Spinal cord (tissue), 10 donors: ENCODE measurements around the gene SLC6A12. TPM values are rescaled to one million over a fixed set of nuclear protein-coding genes. Genes with fewer than 3 reads are reported as not detected.

ENCODE experiments used
- DNase-seq, 6 donors: peaks; one replicate each; pipeline versions ENCODE4 v3.0.0 to v3.0.0-alpha.2; 2013 to 2015; ENCODE audit warnings: low spot score in 6 of 6, low read depth in 4 of 6
- H3K27ac ChIP-seq: one replicate; pipeline ENCODE4 v1.5.1; 2013; ENCODE audit warnings: low read depth, low read length, control low read depth
- H3K27me3 ChIP-seq: one replicate; pipeline ENCODE4 v1.6.1; 2013; ENCODE audit warnings: low read length; ENCODE audit not compliant: control insufficient read depth, insufficient read depth
- H3K36me3 ChIP-seq: one replicate; pipeline ENCODE4 v1.6.1; 2013; ENCODE audit warnings: low read length; ENCODE audit not compliant: control insufficient read depth, insufficient read depth
- H3K4me1 ChIP-seq: one replicate; pipeline ENCODE4 v1.6.1; 2013; ENCODE audit warnings: low read length; ENCODE audit not compliant: control insufficient read depth, insufficient read depth
- H3K4me3 ChIP-seq: one replicate; pipeline ENCODE4 v1.5.1; 2013; ENCODE audit warnings: low read depth, low read length, control low read depth
- H3K9me3 ChIP-seq: one replicate; pipeline ENCODE4 v1.6.1; 2013; ENCODE audit warnings: low read length; ENCODE audit not compliant: control insufficient read depth, insufficient read depth
- WGBS: methylation state at CpG from one replicate; pipeline ENCODE4 v1.1.5; 2013; ENCODE audit warnings: missing lambda C conversion rate; ENCODE audit not compliant: insufficient coverage; 5-methylcytosine and 5-hydroxymethylcytosine counted together
- long read RNA-seq, 4 donors: transcript quantifications; one replicate each; lab custom pipeline, GENCODE V29; 2026
- polyA plus RNA-seq, 2 donors: library from polyadenylated mRNA; unstranded; fragments of 120-200 nt; gene quantifications; one replicate each; pipeline ENCODE4 v1.2.1, GENCODE V29; 2013; ENCODE audit not compliant: insufficient read length in 2 of 2
- total RNA-seq, 2 donors: library from RNA; depleted of rRNA in 1 of 2; stranded (reverse); fragments of 120-200 nt in 1 of 2; fragments of >200 nt in 1 of 2; gene quantifications; one replicate each; pipeline versions ENCODE4 v1.2.3 to v1.2.4, GENCODE V29; 2013 to 2014
- donor health status: healthy.

The SLC6A12 gene
- total RNA-seq: 10 to 100 TPM; 21.9 to 91.0 TPM
- 10 to 100 TPM; 17.6 to 68.7 TPM for polyA plus RNA-seq
- long read RNA-seq, donor 1, partial matches to known transcripts: 0 of 1 reads
- long read RNA-seq, donor 1, other reads (novel, unspliced or antisense): 0 of 1 reads
- long read RNA-seq, donor 2: 0 reads
- long read RNA-seq, donor 3: 0 reads
- long read RNA-seq, donor 4: 0 reads

DNA sequence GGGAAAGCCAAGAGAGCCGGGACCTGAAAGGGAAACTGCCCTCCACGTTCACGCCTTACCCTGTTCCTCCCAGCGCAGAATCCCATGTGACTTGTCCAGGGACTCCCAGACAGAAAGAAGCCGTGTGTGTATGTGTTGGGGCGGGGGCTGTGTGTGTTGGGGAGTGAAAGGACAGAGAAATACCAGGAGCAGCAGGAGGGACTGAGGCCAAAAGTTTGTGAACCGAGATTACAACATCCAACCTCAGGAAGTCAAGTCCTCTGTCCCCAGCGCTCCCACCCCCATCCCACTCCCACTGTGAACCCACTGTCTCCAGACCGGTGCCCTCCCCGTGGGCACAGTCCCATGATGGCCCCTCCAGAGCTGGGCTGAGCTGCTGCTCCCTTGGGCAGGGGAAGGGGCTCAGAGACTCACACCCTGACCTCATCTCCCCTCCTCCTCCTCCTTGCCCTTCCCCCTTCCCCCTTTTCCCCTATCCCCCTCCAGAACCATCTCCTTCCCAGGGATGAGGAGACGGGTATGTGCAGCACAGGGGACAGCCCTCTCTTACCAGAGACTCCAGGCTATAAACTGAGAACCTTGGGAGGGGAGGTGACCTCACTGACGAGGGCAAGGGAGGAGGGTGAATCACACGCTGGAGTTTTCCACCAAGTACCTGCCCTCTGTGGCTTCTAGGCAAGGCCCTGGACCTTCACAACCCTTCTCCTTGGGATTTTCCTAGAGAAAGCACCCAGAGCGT, at the start of gene SLC6A12:
SLC6A12 (minus strand) TSS at position 155 of the 739 bp plus-strand sequence. CDS start 4,171 bp downstream, outside the sequence.
- H3K36me3 ChIP-seq: no peaks in the 10 kb centered on the region
- no peak within 1 kb of the TSS for H3K27ac ChIP-seq
- peaks cover 16% of the 10 kb centered on the region for H3K4me1 ChIP-seq
- H3K4me3 ChIP-seq: no peak within 1 kb of the TSS
- DNase-seq: no peak
- 45% methylated on average over 7 of the region's 14 CpGs for WGBS
- no peaks in the 10 kb centered on the region for H3K9me3 ChIP-seq
- H3K27me3 ChIP-seq: peaks cover 7% of the 10 kb centered on the region

- no peak for DNase-seq
- Histone ChIP-seq H3K4me1 (peaks cover 9% of the 10 kb centered on the region), H3K27me3 (peaks cover 2% of the 10 kb centered on the region), H3K36me3 (no peaks in the 10 kb centered on the region), H3K4me3 (no peak overlapping the region), H3K9me3 (no peaks in the 10 kb centered on the region), H3K27ac (no peak overlapping the region)
- 84% methylated on average over 9 of the region's 9 CpGs for WGBS
These were observed 49.6 kb upstream of the SLC6A12 start for GRCh38 chr12:263574-263973.

DNA sequence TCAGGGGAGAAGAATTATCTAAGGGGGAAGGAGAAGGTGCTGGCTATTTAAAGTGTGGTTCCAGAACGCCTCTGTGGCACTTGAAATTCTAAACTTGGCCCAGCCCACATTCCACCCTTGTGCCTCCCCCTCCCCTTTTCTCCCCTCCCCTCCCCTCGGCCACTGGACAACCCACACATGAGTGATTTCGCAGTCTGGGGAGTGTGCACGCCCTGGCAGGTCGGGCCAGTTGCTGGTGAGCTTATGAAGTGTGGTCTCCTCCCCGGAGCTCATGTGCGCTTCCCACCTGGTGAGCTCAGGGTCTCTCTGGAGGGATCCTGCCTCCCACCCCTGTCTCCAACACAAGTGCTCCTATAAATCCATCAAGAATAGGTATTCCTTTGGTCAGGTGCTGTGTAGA, 48.9 kb upstream of the SLC6A12 start, which contains the start of gene SLC6A13:
SLC6A13 (minus strand) TSS at position 20 of the 400 bp plus-strand sequence. CDS start 2,784 bp downstream, outside the sequence.
- H3K36me3 ChIP-seq: no peaks in the 10 kb centered on the region
- H3K27me3 ChIP-seq: peaks cover 5% of the 10 kb centered on the region
- H3K9me3 ChIP-seq: no peaks in the 10 kb centered on the region
- H3K4me1 ChIP-seq: peaks cover 4% of the 10 kb centered on the region
- no peak within 1 kb of the TSS for H3K27ac ChIP-seq
- peak in 1 of 6 donors; percentile 67 for DNase-seq
- WGBS: 60% methylated on average over 2 of the region's 7 CpGs
- H3K4me3 ChIP-seq: peak within 1 kb of the TSS; percentile 49

DNA sequence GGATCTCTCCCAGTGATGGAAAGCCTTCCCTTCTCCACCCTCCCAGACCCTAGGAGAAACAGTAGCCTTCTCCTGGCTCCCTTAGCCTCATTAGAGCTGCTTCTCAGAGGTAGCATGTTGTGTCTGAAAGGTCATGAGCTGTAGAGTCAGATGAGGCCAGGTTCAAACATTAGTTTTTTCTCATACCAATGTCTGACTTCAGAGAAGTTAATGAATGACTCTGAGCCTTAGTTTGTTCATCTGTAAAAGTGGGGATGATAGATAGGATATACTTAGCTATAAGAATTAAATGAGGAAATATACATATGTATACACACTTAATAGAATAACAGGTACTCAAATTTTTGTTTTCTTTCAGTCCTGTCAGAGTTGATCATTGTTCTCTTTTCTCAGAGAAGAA, 48.2 kb upstream of the SLC6A12 start:
- Histone ChIP-seq H3K27ac (no peak overlapping the region), H3K9me3 (no peaks in the 10 kb centered on the region), H3K4me1 (peaks cover 4% of the 10 kb centered on the region), H3K4me3 (peak overlapping the region; percentile 49), H3K36me3 (no peaks in the 10 kb centered on the region), H3K27me3 (peaks cover 5% of the 10 kb centered on the region)
- no peak for DNase-seq

DNA sequence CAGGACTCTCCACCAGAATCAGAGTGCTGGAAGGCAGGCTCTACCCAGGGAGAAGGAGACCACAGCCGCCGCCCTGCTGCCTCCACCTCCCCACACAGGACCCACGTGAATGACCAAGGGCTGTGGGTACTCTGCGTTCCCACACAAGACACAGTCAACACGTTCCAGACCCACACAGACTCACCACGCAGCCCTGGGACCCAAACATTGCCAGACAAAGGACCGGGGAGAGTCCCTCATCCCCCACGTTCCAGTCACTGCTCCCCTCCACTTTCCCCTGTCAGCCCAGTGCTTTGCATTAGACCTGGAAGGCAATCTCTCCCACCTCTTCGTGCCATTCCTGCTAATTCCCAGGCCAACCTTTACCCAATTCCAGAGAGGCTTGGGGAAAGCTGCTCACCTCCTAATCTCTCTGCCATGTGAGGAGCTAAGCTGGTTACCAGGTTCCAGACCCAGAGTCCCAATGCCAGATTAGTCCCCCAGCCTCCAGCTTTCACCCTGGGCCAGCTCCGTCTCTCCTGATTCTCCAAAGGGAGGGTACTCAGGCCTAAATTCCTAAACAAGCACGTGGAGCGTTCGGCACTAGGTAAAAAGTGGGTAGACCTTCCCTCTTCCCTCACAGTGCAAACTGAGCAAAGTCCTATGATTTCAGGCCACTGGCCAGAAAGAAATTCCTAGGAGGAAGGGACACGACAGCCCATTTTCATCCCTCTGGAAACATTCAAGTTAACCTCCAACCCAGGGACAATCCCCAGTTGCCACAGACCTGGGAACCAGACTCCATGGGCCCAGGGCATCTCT, 43.8 kb upstream of the SLC6A12 start:
- H3K27ac ChIP-seq: no peak overlapping the region
- H3K9me3 ChIP-seq: no peaks in the 10 kb centered on the region
- H3K27me3 ChIP-seq: peaks cover 8% of the 10 kb centered on the region
- H3K4me3 ChIP-seq: peak overlapping the region; percentile 12
- no peaks in the 10 kb centered on the region for H3K36me3 ChIP-seq
- peaks cover under 1% of the 10 kb centered on the region for H3K4me1 ChIP-seq
- DNase-seq: no peak
- 69% methylated on average over 13 of the region's 14 CpGs for WGBS

- Histone ChIP-seq H3K36me3 (no peaks in the 10 kb centered on the region), H3K9me3 (no peaks in the 10 kb centered on the region), H3K27ac (no peak overlapping the region), H3K4me1 (no peaks in the 10 kb centered on the region), H3K4me3 (no peak overlapping the region), H3K27me3 (peaks cover 7% of the 10 kb centered on the region)
- 83% methylated on average over 1 of the region's 3 CpGs for WGBS
- DNase-seq: no peak
These were observed 43.0 kb upstream of the SLC6A12 start for GRCh38 chr12:256958-257357.

DNA sequence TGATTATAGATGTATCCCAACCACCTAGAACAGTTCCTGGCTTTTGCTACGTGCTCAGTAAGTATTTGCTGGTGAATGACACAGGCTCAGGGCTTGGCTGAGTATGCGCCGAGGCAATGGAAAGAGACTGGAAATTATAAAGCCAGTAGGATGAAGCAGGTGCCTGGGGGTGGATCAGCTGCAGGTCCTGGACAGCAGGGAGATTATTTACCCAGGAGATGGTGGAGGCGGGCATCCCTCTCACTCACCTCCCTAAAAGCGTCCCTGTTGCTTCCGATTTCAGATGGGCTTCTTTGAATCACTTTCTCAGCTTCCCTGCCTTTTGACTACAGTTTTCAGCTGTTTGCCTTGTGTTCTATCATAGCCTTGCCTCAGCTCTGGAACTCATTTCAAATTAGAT, 42.3 kb upstream of the SLC6A12 start:
- no peak overlapping the region for H3K27ac ChIP-seq
- no peak for DNase-seq
- no peaks in the 10 kb centered on the region for H3K9me3 ChIP-seq
- no peak overlapping the region for H3K4me3 ChIP-seq
- no peaks in the 10 kb centered on the region for H3K36me3 ChIP-seq
- WGBS: 91% methylated on average over 5 of the region's 6 CpGs
- peaks cover 6% of the 10 kb centered on the region for H3K27me3 ChIP-seq
- H3K4me1 ChIP-seq: no peaks in the 10 kb centered on the region

DNA sequence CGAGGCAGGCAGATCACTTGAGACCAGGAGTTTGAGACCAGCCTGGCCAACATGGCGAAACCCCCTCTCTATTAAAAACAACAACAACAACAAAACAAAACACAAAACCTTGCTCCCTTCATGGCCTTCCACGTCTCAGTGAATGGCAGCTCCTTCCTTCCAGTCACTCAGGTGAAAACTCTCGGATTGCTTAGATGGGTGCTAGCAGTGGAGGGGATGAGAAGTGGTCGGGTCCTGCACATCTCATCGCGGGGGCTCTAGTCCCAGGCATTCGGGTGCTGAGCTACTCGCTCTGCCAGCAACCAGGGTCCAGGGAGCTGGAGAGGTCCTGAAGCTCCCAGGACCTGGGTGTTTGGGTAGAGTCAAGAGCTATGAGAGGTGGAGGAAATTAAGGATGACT, 41.0 kb upstream of the SLC6A12 start:
- Histone ChIP-seq H3K4me3 (no peak overlapping the region), H3K4me1 (no peaks in the 10 kb centered on the region), H3K27me3 (peaks cover 6% of the 10 kb centered on the region), H3K9me3 (no peaks in the 10 kb centered on the region), H3K27ac (no peak overlapping the region), H3K36me3 (no peaks in the 10 kb centered on the region)
- DNase-seq: no peak
- 100% methylated on average over 7 of the region's 9 CpGs for WGBS

DNA sequence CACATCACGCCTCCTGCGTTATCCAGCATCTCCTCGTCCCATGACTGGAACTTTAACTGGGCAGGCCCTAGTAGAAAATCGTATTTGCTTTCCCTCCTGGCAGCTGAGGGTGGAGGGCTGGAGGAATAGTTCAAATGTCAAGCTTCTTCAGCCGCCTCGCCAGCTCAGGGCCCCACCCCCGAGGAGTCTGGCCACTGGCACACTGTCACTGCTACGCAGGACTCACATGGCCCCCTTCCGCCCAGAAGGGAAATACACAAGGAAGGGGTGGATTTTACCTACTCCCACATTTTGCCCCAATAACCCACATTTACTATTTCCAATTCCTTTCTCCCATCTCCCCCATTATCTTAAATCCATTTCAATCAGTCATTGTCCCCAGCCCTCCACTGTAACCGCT, 40.1 kb upstream of the SLC6A12 start:
- DNase-seq: no peak
- H3K27ac ChIP-seq: no peak overlapping the region
- H3K9me3 ChIP-seq: no peaks in the 10 kb centered on the region
- WGBS: 80% methylated on average over 7 of the region's 10 CpGs
- no peaks in the 10 kb centered on the region for H3K36me3 ChIP-seq
- no peaks in the 10 kb centered on the region for H3K4me1 ChIP-seq
- H3K27me3 ChIP-seq: peaks cover 6% of the 10 kb centered on the region
- H3K4me3 ChIP-seq: no peak overlapping the region
